GM15510 (cell line): ENCODE results near the gene NELFA.

Experiments
- POLR2A ChIP-seq: IDR thresholded peaks from 3 replicates; pipeline ENCODE4 v1.6.1; 2011; ENCODE audit warnings: borderline replicate concordance; ENCODE audit not compliant: insufficient read length; ENCODE audit errors: extremely low read depth

NELFA gene

GRCh38 chr4:1948892-1949436 lies 59.8 kb downstream of the NELFA start:
- no peak for TF ChIP-seq POLR2A

GRCh38 chr4:1948232-1948631 lies 60.5 kb downstream of the NELFA start:
- TF ChIP-seq POLR2A: no peak

- no peak for TF ChIP-seq POLR2A
Measured at GRCh38 chr4:1945912-1946311, 62.9 kb downstream of the NELFA start.

GRCh38 chr4:1945124-1945895 lies 63.5 kb downstream of the NELFA start:
- TF ChIP-seq POLR2A: no peak

GRCh38 chr4:1943928-1944327 lies 64.8 kb downstream of the NELFA start:
- no peak for TF ChIP-seq POLR2A

GRCh38 chr4:1940566-1940965 lies 68.2 kb downstream of the NELFA start:
- no peak for TF ChIP-seq POLR2A

GRCh38 chr4:1939664-1940509 lies 68.9 kb downstream of the NELFA start:
- TF ChIP-seq POLR2A: no peak

- no peak for TF ChIP-seq POLR2A
Measured at GRCh38 chr4:1938027-1938426, 70.7 kb downstream of the NELFA start.

GRCh38 chr4:1937550-1937949 lies 71.2 kb downstream of the NELFA start:
- no peak for TF ChIP-seq POLR2A

GRCh38 chr4:1933700-1934099 lies 75.1 kb downstream of the NELFA start:
- no peak for TF ChIP-seq POLR2A

GRCh38 chr4:1932736-1933135 lies 76.0 kb downstream of the NELFA start:
- no peak for TF ChIP-seq POLR2A
